ENCODE measurements around the gene C11orf86.

GRCh38 chr11:66981976-66982578 is 7.0 kb downstream of the C11orf86 start:
- TF ChIP-seq SP1 (IDR thresholded peaks at IDR 0.05) = no peak
- no peak for TF ChIP-seq FOXM1 (IDR thresholded peaks at IDR 0.05; ENCODE audit: borderline replicate concordance)
- TF ChIP-seq BHLHE40 (IDR thresholded peaks at IDR 0.05; ENCODE audit: borderline replicate concordance) = no peak
- no peak for TF ChIP-seq SUZ12 (IDR thresholded peaks at IDR 0.05)
- TF ChIP-seq, protein P1, sequence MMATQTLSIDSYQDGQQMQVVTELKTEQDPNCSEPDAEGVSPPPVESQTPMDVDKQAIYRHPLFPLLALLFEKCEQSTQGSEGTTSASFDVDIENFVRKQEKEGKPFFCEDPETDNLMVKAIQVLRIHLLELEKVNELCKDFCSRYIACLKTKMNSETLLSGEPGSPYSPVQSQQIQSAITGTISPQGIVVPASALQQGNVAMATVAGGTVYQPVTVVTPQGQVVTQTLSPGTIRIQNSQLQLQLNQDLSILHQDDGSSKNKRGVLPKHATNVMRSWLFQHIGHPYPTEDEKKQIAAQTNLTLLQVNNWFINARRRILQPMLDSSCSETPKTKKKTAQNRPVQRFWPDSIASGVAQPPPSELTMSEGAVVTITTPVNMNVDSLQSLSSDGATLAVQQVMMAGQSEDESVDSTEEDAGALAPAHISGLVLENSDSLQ (IDR thresholded peaks at IDR 0.05) = no peak
- peak; percentile 80 for TF ChIP-seq ZNF384 (IDR thresholded peaks at IDR 0.05)
- no peak for TF ChIP-seq FOXA1 (IDR thresholded peaks at IDR 0.05)
- TF ChIP-seq LEF1 (IDR thresholded peaks at IDR 0.05; ENCODE audit: borderline replicate concordance) = no peak
- no peak for TF ChIP-seq CTBP1 (IDR thresholded peaks at IDR 0.05; ENCODE audit: borderline replicate concordance)
- no peak for TF ChIP-seq L3MBTL2 (conservative IDR thresholded peaks at IDR 0.05)
- TF ChIP-seq TARDBP (IDR thresholded peaks at IDR 0.05) = no peak
- no peak for TF ChIP-seq NFRKB (IDR thresholded peaks at IDR 0.05)
